ENCODE measurements around the gene ATP9A. TPM values are rescaled to one million over a fixed set of nuclear protein-coding genes. Genes with fewer than 3 reads are reported as not detected.

ATP9A gene
- total RNA-seq, 1 experiment from 2014 or later, result 16.8 TPM

DNA sequence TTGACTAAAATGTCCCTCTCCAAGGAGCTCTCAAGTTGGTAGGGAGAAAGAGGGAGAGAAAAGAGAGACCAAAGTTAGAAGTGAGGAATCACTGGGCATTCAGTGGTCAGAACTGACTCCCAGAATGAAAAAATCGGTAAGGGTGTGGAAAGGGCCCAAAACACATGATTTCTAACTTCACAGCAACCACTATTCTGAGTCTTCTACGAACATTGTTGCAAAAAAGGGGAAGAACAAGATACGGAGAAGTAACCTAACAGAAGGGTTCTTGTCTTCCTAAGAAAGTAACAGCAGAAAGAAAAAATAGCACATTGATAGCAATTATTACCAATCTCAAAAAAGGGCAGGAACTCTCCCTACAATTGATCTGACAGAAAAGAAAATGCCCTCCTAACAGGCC, 65.6 kb downstream of the ATP9A start:
- BruUV-seq (replicated peaks), result no TSS peak
- Histone ChIP-seq H3K36me3 (ENCODE audit: control insufficient read depth in 1 of 2, insufficient read depth in 2 of 2, low read length in 2 of 2) (no peaks in the 10 kb centered on the region), H3K9me3 (ENCODE audit: control insufficient read depth in 1 of 2, insufficient read depth in 1 of 2, low read depth in 1 of 2, low read length in 2 of 2) (no peaks in the 10 kb centered on the region), H4K20me1 (ENCODE audit: insufficient read depth) (no peaks in the 10 kb centered on the region), H3K4me2 (ENCODE audit: low read length) (no peak overlapping the region), H3K27ac (ENCODE audit: low read depth, low read length) (no peak overlapping the region), H3K9me2 (ENCODE audit: insufficient read depth) (no peaks in the 10 kb centered on the region), H2AFZ (ENCODE audit: low read depth, low read length, poor library complexity, severe bottlenecking) (no peak overlapping the region), H3K4me1 (ENCODE audit: control insufficient read depth in 1 of 2, insufficient read depth in 2 of 2, low read length in 2 of 2) (peaks cover 5 to 8% of the 10 kb centered on the region in 2 experiments; a peak in 3 of 4 replicates), H3K4me3 (replicated peaks in 1 of 2; ENCODE audit: low read depth in 1 of 2, low read length in 2 of 2) (no peak overlapping the region), H3K79me2 (ENCODE audit: insufficient read depth, low read length) (no peaks in the 10 kb centered on the region), H3K27me3 (ENCODE audit: insufficient read depth, low read length) (no peaks in the 10 kb centered on the region), H3K9ac (ENCODE audit: low read length) (no peak overlapping the region)
- intact Hi-C loops (cut with micrococcal nuclease), result loop anchor here (5.0 kb wide), 1 partner anchor 360 kb away; no protein-coding TSS in a partner anchor
- TF ChIP-seq CBX3 (IDR thresholded peaks at IDR 0.05; ENCODE audit: low read depth) (no peak), POLR2AphosphoS5 (IDR thresholded peaks at IDR 0.05; ENCODE audit: low read depth, low read length) (no peak), TCF7L2 (IDR thresholded peaks at IDR 0.05; ENCODE audit: borderline replicate concordance, extremely low read depth, insufficient read depth, insufficient read length) (no peak), FOSL1 (IDR thresholded peaks at IDR 0.05; ENCODE audit: low read depth) (no peak), SP1 (IDR thresholded peaks at IDR 0.05; ENCODE audit: low read depth) (no peak), SIN3A (IDR thresholded peaks at IDR 0.05; ENCODE audit: low read depth) (no peak)
- TF ChIP-seq, protein P1, sequence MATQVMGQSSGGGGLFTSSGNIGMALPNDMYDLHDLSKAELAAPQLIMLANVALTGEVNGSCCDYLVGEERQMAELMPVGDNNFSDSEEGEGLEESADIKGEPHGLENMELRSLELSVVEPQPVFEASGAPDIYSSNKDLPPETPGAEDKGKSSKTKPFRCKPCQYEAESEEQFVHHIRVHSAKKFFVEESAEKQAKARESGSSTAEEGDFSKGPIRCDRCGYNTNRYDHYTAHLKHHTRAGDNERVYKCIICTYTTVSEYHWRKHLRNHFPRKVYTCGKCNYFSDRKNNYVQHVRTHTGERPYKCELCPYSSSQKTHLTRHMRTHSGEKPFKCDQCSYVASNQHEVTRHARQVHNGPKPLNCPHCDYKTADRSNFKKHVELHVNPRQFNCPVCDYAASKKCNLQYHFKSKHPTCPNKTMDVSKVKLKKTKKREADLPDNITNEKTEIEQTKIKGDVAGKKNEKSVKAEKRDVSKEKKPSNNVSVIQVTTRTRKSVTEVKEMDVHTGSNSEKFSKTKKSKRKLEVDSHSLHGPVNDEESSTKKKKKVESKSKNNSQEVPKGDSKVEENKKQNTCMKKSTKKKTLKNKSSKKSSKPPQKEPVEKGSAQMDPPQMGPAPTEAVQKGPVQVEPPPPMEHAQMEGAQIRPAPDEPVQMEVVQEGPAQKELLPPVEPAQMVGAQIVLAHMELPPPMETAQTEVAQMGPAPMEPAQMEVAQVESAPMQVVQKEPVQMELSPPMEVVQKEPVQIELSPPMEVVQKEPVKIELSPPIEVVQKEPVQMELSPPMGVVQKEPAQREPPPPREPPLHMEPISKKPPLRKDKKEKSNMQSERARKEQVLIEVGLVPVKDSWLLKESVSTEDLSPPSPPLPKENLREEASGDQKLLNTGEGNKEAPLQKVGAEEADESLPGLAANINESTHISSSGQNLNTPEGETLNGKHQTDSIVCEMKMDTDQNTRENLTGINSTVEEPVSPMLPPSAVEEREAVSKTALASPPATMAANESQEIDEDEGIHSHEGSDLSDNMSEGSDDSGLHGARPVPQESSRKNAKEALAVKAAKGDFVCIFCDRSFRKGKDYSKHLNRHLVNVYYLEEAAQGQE (IDR thresholded peaks at IDR 0.05; ENCODE audit: low read depth), result no peak
- TF ChIP-seq, protein P2, sequence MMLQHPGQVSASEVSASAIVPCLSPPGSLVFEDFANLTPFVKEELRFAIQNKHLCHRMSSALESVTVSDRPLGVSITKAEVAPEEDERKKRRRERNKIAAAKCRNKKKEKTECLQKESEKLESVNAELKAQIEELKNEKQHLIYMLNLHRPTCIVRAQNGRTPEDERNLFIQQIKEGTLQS (IDR thresholded peaks at IDR 0.05), result no peak
- ATAC-seq (no peak), DNase-seq (ENCODE audit: low read depth, low spot score) (no peak)
- ChIA-PET CTCF (no interaction called here), RAD21 (ENCODE audit: low non-redundant PET in 1 of 2, low total read pairs in 2 of 2, uncharacterized antibody in 2 of 2, unreplicated experiment in 2 of 2) (no interaction called here), POLR2A (no interaction called here)

Data from HCT116 (cell line).